Progenitor cell of endocrine pancreas (in vitro differentiated cells): ENCODE data around the gene CDIPT. TPM values are rescaled to one million over a fixed set of nuclear protein-coding genes. Genes with fewer than 3 reads are reported as not detected.

ENCODE experiments used
- DNase-seq: peaks from one replicate; pipeline ENCODE4 v3.0.0; 2021; ENCODE audit warnings: low spot score; ENCODE audit not compliant: unreplicated experiment
- H3K27ac Mint-ChIP-seq: 2 replicates; pipeline ENCODE4 v1.8.0; 2021; ENCODE audit warnings: mild to moderate bottlenecking, moderate library complexity, mixed read lengths
- H3K27me3 Mint-ChIP-seq: 2 replicates; pipeline ENCODE4 v1.8.0; 2021; ENCODE audit warnings: mixed read lengths
- H3K36me3 Mint-ChIP-seq: 2 replicates; pipeline ENCODE4 v1.8.0; 2022; ENCODE audit warnings: mixed read lengths; ENCODE audit not compliant: insufficient read depth
- H3K4me1 Mint-ChIP-seq: 2 replicates; pipeline ENCODE4 v1.8.0; 2021; ENCODE audit warnings: low read depth, mixed read lengths
- H3K4me3 Mint-ChIP-seq: 2 replicates; pipeline ENCODE4 v1.8.0; 2021; ENCODE audit warnings: low read depth, mild to moderate bottlenecking, moderate library complexity, mixed read lengths
- H3K9me3 Mint-ChIP-seq: 2 replicates; pipeline ENCODE4 v1.8.0; 2021; ENCODE audit warnings: low read depth, mixed read lengths
- total RNA-seq: library from RNA; stranded (reverse); gene quantifications from 2 replicates; pipeline ENCODE4 v1.2.1, GENCODE V29; 2021
- TF ChIP-seq, protein P1 (sequence below): fragments of 200-600 bp; sonication (generic); IDR thresholded peaks from one replicate; pipeline ENCODE4 v1.5.0; 2021; ENCODE audit warnings: antibody characterized with exemption, mild to moderate bottlenecking; ENCODE audit not compliant: unreplicated experiment

Gene CDIPT
- total RNA-seq, 1 donor from 2014 or later: 51.2 TPM

DNA sequence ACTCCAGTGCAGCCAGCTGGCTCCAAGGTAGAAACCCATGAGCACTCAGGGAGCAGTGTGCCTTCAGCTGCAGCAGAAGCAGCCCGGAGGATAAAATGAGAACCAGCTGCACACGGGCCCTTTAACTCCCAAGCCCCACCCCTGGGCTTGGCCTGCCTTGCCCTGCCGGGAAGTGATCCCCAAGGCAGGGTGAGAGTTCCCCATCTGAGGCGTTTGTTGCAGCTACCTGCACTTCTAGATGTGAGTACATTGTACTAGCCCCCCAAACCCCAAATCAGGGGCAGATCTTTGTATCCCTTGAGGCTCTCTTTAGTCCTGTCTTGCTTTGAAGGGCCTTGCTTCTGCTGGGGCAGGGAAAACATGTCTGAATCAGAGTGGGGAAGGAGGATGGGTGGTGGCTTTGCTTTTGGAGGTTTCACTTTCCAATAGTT lies 42.7 kb downstream of the CDIPT start, which contains the start of gene MVP:
Gene MVP (plus strand): TSS at position 192 of the 431 bp plus-strand sequence. CDS start 10,088 bp downstream, outside the sequence.
- Mint-ChIP-seq H3K9me3 (no peaks in the 10 kb centered on the region), H3K36me3 (peaks cover 15% of the 10 kb centered on the region), H3K27ac (peak within 1 kb of the TSS; percentile 57), H3K4me1 (peaks cover 26% of the 10 kb centered on the region), H3K4me3 (peak within 1 kb of the TSS; percentile 59), H3K27me3 (no peaks in the 10 kb centered on the region)
- no peak for DNase-seq
- TF ChIP-seq, protein P1, sequence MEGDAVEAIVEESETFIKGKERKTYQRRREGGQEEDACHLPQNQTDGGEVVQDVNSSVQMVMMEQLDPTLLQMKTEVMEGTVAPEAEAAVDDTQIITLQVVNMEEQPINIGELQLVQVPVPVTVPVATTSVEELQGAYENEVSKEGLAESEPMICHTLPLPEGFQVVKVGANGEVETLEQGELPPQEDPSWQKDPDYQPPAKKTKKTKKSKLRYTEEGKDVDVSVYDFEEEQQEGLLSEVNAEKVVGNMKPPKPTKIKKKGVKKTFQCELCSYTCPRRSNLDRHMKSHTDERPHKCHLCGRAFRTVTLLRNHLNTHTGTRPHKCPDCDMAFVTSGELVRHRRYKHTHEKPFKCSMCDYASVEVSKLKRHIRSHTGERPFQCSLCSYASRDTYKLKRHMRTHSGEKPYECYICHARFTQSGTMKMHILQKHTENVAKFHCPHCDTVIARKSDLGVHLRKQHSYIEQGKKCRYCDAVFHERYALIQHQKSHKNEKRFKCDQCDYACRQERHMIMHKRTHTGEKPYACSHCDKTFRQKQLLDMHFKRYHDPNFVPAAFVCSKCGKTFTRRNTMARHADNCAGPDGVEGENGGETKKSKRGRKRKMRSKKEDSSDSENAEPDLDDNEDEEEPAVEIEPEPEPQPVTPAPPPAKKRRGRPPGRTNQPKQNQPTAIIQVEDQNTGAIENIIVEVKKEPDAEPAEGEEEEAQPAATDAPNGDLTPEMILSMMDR: no peak

DNA sequence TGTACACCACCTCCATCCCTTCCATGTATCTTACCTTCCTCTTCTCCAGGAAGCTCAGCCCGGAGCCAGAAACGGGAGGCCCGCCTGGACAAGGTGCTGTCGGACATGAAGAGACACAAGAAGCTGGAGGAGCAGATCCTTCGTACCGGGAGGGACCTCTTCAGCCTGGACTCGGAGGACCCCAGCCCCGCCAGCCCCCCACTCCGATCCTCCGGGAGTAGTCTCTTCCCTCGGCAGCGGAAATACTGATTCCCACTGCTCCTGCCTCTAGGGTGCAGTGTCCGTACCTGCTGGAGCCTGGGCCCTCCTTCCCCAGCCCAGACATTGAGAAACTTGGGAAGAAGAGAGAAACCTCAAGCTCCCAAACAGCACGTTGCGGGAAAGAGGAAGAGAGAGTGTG lies 43.5 kb downstream of the CDIPT start:
- Mint-ChIP-seq H3K27ac (no peak overlapping the region), H3K4me1 (peaks cover 32% of the 10 kb centered on the region), H3K27me3 (peaks cover 6% of the 10 kb centered on the region), H3K4me3 (peak overlapping the region; percentile 8), H3K36me3 (peaks cover 15% of the 10 kb centered on the region), H3K9me3 (no peaks in the 10 kb centered on the region)
- DNase-seq: no peak
- TF ChIP-seq, protein P1: no peak

DNA sequence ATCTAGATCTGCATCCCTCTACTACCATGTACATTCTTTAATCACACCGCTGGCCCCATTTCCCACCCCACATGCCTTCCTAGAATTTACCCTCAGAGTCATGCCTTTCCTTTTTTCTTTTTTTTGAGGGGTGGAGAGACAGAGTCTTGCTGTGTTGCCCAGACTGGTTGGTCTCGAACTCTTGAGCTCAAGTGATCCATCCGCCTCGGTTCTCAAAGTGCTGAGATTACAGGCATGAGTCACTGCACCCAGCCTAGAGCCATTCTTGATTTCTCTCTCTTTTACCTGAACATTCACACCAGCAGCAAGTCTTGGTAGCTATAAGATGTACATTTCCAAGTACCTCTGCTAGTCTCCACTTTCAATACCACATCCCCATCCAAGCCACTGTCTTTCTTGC lies 44.9 kb downstream of the CDIPT start:
- TF ChIP-seq, protein P1: no peak
- Mint-ChIP-seq H3K27me3 (peaks cover 11% of the 10 kb centered on the region), H3K27ac (no peak overlapping the region), H3K9me3 (no peaks in the 10 kb centered on the region), H3K4me3 (peak overlapping the region; percentile 54), H3K4me1 (peaks cover 32% of the 10 kb centered on the region), H3K36me3 (peaks cover 15% of the 10 kb centered on the region)
- DNase-seq: no peak

DNA sequence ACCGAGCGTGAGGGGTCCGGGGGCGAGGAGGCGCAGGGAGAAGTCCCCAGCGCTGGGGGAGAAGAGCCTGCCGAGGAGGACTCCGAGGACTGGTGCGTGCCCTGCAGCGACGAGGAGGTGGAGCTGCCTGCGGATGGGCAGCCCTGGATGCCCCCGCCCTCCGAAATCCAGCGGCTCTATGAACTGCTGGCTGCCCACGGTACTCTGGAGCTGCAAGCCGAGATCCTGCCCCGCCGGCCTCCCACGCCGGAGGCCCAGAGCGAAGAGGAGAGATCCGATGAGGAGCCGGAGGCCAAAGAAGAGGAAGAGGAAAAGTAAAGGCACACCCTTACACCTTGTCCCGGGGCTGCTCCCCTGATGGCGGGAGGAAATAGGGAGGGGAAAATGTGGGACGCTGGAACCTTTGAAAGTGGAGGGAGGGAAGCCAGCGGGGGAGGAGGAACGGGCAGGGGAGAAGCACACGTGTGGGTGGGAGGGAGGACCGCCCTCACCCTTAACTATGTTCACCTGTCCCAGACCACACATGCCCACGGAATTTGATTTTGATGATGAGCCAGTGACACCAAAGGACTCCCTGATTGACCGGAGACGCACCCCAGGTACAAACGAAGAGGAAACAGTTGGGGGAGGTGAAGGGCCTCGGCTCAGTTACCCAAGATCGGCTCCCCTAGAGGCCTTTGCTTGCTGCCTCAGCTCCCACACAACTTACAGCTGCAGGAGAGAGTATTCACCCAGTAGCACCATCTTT lies 46.2 kb downstream of the CDIPT start:
- no peaks in the 10 kb centered on the region for H3K9me3 Mint-ChIP-seq
- peaks cover 14% of the 10 kb centered on the region for H3K27me3 Mint-ChIP-seq
- peak overlapping the region; percentile 79 for H3K27ac Mint-ChIP-seq
- TF ChIP-seq, protein P1: peak; percentile 13
- H3K36me3 Mint-ChIP-seq: peaks cover 15% of the 10 kb centered on the region
- H3K4me1 Mint-ChIP-seq: peaks cover 33% of the 10 kb centered on the region
- DNase-seq: no peak
- peak overlapping the region; percentile 85 for H3K4me3 Mint-ChIP-seq

DNA sequence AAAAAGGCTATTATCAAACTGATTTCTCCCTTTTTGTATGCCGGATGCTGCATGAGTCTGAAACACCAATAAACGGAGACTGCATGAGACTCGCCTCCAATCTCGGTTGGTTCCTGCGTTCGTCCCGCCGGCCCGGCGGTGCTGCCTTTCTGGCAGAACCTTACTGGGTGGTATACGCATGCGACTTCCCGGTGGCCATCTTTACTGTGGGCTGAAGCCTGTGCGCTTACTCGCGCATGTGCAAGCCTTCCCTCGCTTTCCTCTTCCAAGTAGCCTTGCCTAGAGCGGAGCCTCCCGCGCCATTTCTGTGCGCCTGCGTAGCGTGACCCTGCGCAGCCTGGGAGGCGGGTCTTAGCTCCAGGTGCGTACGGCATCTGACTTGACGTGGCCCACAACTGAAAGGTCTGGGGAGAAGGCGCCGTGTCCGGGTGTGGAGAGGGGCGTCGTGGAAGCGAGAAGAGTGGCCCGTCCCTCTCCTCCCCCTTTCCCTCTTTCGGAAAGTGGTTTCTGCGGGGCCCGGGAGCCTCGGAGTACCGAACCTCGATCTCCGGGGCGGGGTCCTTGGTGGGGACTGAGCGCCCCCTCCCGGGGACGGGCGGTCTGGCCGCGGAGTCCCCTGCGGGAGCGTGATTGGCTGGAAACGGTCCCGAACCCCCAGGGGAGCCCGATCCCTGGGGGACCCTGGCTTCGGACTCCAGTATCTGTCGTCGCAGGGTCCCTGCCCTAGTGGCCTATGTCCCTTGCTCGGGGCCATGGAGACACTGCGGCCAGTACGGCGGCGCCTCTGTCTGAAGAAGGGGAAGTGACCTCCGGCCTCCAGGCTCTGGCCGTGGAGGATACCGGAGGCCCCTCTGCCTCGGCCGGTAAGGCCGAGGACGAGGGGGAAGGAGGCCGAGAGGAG lies 47.0 kb downstream of the CDIPT start, which contains the start of gene PAGR1:
Gene PAGR1 (plus strand): TSS at position 360 of the 901 bp plus-strand sequence. CDS start 374 bp downstream, at position 734.
- Mint-ChIP-seq H3K27me3 (peaks cover 14% of the 10 kb centered on the region), H3K4me3 (peak within 1 kb of the TSS; percentile 85), H3K36me3 (peaks cover 15% of the 10 kb centered on the region), H3K9me3 (no peaks in the 10 kb centered on the region), H3K4me1 (peaks cover 38% of the 10 kb centered on the region), H3K27ac (peak within 1 kb of the TSS; percentile 96)
- TF ChIP-seq, protein P1: peak; percentile 94
- DNase-seq: peak; percentile 92
